OCI-LY7 (cell line): ENCODE data around the gene CPNE7. TPM values are rescaled to one million over a fixed set of nuclear protein-coding genes. Genes with fewer than 3 reads are reported as not detected.
A peak's percentile ranks its signal among the peaks of the same experiment; 100 is the strongest.

Experiments used
- BruUV-seq: library from RNA; stranded (reverse); fragments of 400-500 nt; replicated peaks from 2 replicates; lab custom pipeline; 2021; lab: Mats Ljungman, UMichigan
- CTCF ChIA-PET: fragments of 300-600 bp; sonication (Branson Sonifier 250); formaldehyde crosslinking; loops from one replicate; lab custom pipeline; 2022; ENCODE audit warnings: antibody characterized with exemption; ENCODE audit not compliant: unreplicated experiment; lab: Charles Lee
- POLR2A ChIA-PET: fragments of 300-600 bp; sonication (Branson Sonifier 250); formaldehyde crosslinking; loops from one replicate; lab custom pipeline; 2022; ENCODE audit warnings: antibody characterized with exemption; lab: Charles Lee
- DNase-seq: peaks from one replicate; pipeline ENCODE4 v3.0.0-alpha.2; 2015; ENCODE audit warnings: low spot score
- H2AFZ ChIP-seq: fragments of 200-600 bp; sonication (generic), shearing (Covaris generic); 2 replicates; pipeline ENCODE4 v1.6.1; 2014; ENCODE audit warnings: mild to moderate bottlenecking, antibody characterized with exemption, low read length, moderate library complexity
- H3K27ac ChIP-seq: fragments of 200-600 bp; sonication (generic); 2 replicates; pipeline ENCODE4 v1.5.1; 2014; ENCODE audit warnings: mixed run types, low read depth, mild to moderate bottlenecking, moderate library complexity, low read length, inconsistent platforms; ENCODE audit not compliant: poor library complexity, severe bottlenecking
- H3K36me3 ChIP-seq: fragments of 200-600 bp; sonication (generic); 2 replicates; pipeline ENCODE4 v1.6.1; 2014; ENCODE audit warnings: mild to moderate bottlenecking, antibody characterized with exemption, low read length, moderate library complexity, mixed read lengths; ENCODE audit not compliant: insufficient read depth
- H3K4me1 ChIP-seq: fragments of 200-600 bp; sonication (generic); 2 replicates; pipeline ENCODE4 v1.5.1; 2014; ENCODE audit warnings: mild to moderate bottlenecking, low read length; ENCODE audit not compliant: insufficient read depth, poor library complexity, severe bottlenecking
- H3K4me2 ChIP-seq: fragments of 200-600 bp; sonication (generic); 2 replicates; pipeline ENCODE4 v1.6.1; 2014; ENCODE audit warnings: mild to moderate bottlenecking, low read length
- H3K4me3 ChIP-seq: fragments of 200-600 bp; sonication (generic); 2 replicates; pipeline ENCODE4 v1.5.1; 2014; ENCODE audit warnings: mild to moderate bottlenecking, low read depth, low read length; ENCODE audit not compliant: poor library complexity, severe bottlenecking
- H3K79me2 ChIP-seq: fragments of 200-600 bp; sonication (generic); 2 replicates; pipeline ENCODE4 v1.6.1; 2016; ENCODE audit warnings: low read depth, mild to moderate bottlenecking, low read length, moderate library complexity, mixed read lengths; ENCODE audit not compliant: insufficient read depth
- H3K9me2 ChIP-seq: fragments of 200-600 bp; sonication (generic); 2 replicates; pipeline ENCODE4 v1.6.1; 2016; ENCODE audit warnings: mild to moderate bottlenecking, low read length, mixed read lengths; ENCODE audit not compliant: insufficient read depth
- H3K9me3 ChIP-seq: fragments of 200-600 bp; sonication (generic); 2 replicates; pipeline ENCODE4 v1.6.1; 2014; ENCODE audit warnings: mild to moderate bottlenecking, mixed run types, low read length, mixed read lengths
- H4K20me1 ChIP-seq: fragments of 200-600 bp; sonication (generic); 2 replicates; pipeline ENCODE4 v1.6.1; 2014; ENCODE audit warnings: mild to moderate bottlenecking, antibody characterized with exemption, low read length, moderate library complexity, mixed read lengths; ENCODE audit not compliant: insufficient read depth
- EZH2phosphoT487 ChIP-seq: fragments of 200-600 bp; sonication (generic); IDR thresholded peaks from 2 replicates; pipeline ENCODE4 v1.6.1; 2018; ENCODE audit warnings: low read depth, borderline replicate concordance, mild to moderate bottlenecking, mixed run types, antibody characterized with exemption, low read length, moderate library complexity, mixed read lengths
- intact Hi-C: fragments of 100-400 bp; cut with micrococcal nuclease; formaldehyde crosslinking; loops from one replicate; pipeline ENCODE4 v1.10.0; 2022; ENCODE audit not compliant: unreplicated experiment
- total RNA-seq, 2 experiments: library from RNA; depleted of rRNA in 1 of 2; stranded (reverse); fragments of >200 nt in 1 of 2; shearing (Covaris generic) in 1 of 2; gene quantifications; 2 replicates each; pipeline ENCODE4 v1.2.3, GENCODE V29; 2014 to 2022
- TF ChIP-seq, protein P1 (sequence below): fragments of 200-600 bp; sonication (generic); conservative IDR thresholded peaks from 2 replicates; pipeline ENCODE4 v1.5.1; 2014; ENCODE audit warnings: mild to moderate bottlenecking, antibody characterized with exemption, low read length, moderate library complexity, mixed read lengths

The CPNE7 gene
- total RNA-seq, 2 experiments from 2014 or later: not detected

DNA sequence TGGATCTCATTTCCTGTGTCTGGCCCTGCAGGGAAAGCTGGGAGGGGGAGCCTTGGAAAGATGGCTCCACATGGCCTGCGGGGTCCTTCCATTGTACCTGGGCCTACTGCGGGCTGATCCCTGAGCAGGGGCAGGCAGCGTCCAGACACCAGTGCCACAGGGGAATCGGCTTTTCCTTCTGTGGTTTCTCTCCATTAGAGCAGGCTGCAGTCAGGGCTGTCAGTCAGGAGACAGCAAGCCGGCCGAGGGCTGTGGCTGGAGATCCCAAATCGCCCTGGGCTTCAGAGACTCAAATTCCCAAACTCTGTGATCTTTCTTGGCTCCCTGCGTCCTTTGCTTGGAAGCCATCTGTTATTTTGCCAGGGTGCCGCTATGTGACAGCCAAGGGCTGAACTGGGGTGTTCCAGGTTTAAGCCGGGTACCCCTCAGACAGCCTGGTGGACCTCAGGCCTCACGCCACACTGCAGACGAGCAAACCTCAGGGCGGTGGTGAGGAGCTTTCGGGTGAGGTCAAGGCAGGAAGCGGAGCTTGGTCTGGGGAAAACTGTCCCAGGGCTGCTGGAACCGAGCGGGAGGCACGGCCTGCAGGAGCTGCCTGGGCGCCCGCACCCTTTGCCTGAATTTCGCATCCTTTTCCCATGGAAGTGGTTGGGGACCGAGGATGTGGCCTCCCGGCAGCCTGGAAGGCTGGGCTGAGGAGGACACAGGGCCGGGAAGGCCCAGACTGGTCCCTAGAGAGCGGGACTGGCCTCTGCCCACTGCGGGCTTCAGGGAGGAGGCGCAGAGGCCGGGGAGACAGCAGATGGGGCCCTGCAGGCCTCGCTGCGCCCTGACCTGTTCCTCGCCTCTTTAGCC is 1.5 kb upstream of the CPNE7 start:
- BruUV-seq: no TSS peak
- no peaks in the 10 kb centered on the region for H3K36me3 ChIP-seq
- POLR2A ChIA-PET: no interaction called here
- intact Hi-C loops: loop anchor here (5.0 kb wide), 1 partner anchor 68 kb away; no protein-coding TSS in a partner anchor
- H3K79me2 ChIP-seq: no peaks in the 10 kb centered on the region
- TF ChIP-seq, protein P1, sequence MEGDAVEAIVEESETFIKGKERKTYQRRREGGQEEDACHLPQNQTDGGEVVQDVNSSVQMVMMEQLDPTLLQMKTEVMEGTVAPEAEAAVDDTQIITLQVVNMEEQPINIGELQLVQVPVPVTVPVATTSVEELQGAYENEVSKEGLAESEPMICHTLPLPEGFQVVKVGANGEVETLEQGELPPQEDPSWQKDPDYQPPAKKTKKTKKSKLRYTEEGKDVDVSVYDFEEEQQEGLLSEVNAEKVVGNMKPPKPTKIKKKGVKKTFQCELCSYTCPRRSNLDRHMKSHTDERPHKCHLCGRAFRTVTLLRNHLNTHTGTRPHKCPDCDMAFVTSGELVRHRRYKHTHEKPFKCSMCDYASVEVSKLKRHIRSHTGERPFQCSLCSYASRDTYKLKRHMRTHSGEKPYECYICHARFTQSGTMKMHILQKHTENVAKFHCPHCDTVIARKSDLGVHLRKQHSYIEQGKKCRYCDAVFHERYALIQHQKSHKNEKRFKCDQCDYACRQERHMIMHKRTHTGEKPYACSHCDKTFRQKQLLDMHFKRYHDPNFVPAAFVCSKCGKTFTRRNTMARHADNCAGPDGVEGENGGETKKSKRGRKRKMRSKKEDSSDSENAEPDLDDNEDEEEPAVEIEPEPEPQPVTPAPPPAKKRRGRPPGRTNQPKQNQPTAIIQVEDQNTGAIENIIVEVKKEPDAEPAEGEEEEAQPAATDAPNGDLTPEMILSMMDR: no peak
- TF ChIP-seq EZH2phosphoT487: no peak
- peak overlapping the region; percentile 40; the same call in 1 of the 2 replicates for H3K4me2 ChIP-seq
- no peaks in the 10 kb centered on the region for H3K9me3 ChIP-seq
- CTCF ChIA-PET: no interaction called here
- no peak for DNase-seq
- peak overlapping the region; percentile 42 for H3K4me3 ChIP-seq
- H3K9me2 ChIP-seq: no peaks in the 10 kb centered on the region
- no peak overlapping the region for H3K27ac ChIP-seq
- H4K20me1 ChIP-seq: no peaks in the 10 kb centered on the region
- no peak overlapping the region for H2AFZ ChIP-seq
- H3K4me1 ChIP-seq: peaks cover 23% of the 10 kb centered on the region

DNA sequence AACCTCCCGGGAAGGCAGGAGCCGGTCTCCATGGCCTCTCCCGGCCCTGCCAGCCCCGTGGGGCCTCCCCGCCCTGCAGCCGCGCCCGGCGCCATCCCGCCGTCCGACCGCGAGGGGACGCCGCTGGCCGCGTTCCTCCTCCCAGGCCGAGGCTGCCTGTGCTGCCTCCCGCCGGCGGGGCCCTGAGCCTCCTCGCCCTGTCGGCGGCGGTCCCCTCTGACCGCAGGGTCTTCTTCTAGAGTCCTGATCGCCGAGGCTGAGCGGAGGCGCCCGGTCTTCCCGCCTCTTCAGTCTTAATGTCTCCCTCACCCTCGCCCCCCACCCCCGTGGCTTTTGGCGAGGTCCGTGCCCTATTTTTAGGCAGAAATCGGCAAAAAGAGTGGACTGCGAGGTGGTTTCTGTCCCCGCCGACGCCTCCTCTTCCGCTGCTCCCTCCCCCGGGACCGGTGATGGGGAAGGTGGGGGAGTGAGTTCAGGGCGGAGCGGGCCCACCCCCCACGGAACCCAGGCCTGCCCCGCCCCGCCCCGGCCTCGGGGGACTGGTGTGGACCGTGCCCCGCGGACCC is 794 bp upstream of the CPNE7 start:
- CTCF ChIA-PET: no interaction called here
- BruUV-seq: no TSS peak

More for the DNA sequence above, 794 bp upstream of the CPNE7 start:
- no peaks in the 10 kb centered on the region for H4K20me1 ChIP-seq
- H2AFZ ChIP-seq: no peak overlapping the region
- H3K4me3 ChIP-seq: peak overlapping the region; percentile 42
- peaks cover 23% of the 10 kb centered on the region for H3K4me1 ChIP-seq
- no peaks in the 10 kb centered on the region for H3K9me3 ChIP-seq
- no peaks in the 10 kb centered on the region for H3K79me2 ChIP-seq
- H3K36me3 ChIP-seq: no peaks in the 10 kb centered on the region
- DNase-seq: peak; percentile 61
- POLR2A ChIA-PET: no interaction called here
- H3K9me2 ChIP-seq: no peaks in the 10 kb centered on the region
- no peak overlapping the region for H3K27ac ChIP-seq
- intact Hi-C loops: loop anchor here (5.0 kb wide), 1 partner anchor 68 kb away; no protein-coding TSS in a partner anchor
- H3K4me2 ChIP-seq: peak overlapping the region; percentile 40
- TF ChIP-seq, protein P1: peak; percentile 73
- TF ChIP-seq EZH2phosphoT487: no peak
